NCI-H226 (cell line): ENCODE data around the gene EXOC6B.
"Not testable (repeated sequence)": the region's sequence is repeated elsewhere in the genome, so short reads cannot be mapped to it uniquely, and the experiment has no call there.

Experiments used
- DNase-seq: peaks from one replicate; pipeline ENCODE4 v3.0.0-alpha.2; 2015

EXOC6B gene

DNA sequence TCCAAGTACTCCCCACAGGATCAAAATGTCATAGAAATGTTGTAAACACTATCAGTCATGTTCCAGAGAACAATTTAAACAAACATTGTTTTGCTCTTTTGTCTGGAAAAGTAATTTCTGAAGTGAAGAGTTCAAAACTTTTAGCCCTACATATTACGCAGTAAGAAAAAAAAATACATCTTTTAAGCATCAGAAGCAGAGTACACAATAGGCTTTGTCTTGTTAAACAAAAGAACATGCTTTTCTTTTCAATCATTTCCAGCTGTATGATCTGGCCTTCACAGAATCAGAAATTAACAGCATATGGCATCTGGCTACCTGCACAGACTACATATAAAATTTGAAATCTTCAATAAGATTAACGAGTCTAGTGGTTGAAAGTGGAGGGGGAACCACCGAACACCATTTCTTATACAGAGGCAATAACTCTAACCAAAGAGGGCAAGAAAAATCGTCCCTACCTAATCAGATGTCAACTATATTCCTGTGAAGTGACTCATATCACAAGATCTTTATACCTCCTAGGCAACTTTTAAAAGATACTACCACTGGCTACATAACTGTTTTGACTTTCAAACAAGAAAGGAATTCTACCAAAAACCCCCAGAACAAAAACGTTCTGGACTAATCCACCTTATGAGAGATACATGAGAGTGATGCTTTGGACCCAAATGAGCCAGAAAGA, 149.3 kb downstream of the EXOC6B start:
- DNase-seq, result no peak

DNA sequence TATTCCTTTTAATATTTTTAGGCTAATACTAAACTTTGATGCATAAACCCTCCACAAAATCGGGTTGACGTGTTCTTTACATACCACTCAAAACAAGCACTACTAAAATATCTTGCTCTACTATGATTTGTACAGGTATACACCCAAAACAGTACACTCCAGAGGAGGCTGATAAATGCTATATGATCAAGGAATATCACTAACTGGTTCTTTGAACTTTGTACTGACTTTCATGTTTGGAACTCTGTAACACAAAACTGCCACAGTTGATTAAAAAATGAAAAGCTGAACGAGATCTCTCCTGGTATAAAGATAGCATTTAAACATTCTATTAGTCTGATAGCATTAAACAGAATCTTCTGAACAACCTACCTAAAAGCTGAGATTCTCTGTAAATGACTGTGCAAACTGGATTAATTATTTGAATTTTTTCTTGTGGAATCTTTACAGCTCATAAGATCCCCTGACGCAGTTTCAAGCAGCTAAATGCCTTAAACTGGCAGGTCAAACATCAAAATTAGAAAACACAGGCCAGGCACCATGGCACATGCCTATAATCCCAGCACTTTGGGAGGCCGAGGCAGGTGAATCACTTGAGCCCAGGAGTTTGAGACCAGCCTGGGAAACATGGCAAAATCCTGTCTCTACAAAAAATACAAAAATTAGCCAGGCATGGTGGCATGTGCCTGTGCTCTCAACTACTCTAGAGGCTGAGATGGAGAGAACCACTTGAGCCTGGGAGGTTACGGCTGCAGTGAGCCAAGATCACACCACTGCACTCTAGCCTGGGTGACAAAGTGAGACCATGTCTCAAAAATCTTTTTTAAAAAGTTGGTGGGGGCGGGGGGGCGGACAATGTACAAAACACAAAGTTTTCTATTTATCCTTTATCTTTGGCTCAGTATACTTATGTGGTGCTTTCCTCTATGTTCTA, 150.6 kb downstream of the EXOC6B start:
- no peak for DNase-seq

DNA sequence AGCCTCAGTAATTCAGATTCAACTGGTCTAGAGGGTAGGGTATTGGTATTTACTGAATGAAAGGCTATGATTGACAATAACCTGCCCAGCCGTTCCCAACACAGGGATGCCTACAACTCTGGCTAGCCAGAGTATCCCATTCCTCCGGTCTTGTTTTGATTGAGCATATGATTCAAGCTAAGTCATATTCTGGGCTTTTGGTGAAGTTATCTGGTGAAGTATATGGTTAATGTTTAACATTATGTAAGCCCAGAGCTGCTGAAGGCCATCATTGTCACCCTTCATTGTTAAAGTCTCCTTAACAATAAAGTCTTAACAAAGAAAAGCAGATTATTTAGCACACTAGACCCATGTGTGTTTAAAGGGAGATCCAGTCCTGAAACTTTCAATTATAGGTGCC, 152.6 kb downstream of the EXOC6B start:
- DNase-seq, result no peak

DNA sequence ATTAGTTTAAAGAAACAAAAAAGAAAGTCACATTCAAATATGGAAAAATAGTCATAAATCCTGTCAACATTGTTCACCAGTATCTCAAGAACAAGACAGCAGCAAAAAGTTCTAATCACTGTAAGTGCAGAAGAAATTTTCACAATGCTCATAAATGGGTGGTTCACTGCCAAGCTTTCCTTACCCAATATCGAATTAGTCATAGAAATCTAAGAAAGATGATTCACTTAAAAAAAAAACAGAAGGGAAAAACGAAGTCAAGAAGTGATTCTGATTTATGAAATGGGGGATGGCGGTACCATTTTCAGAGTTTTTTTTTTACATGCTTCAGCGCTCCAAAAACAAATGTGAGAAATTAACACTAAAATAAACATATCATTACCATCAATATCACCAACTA, 156.7 kb downstream of the EXOC6B start:
- DNase-seq, result peak; percentile 71

DNA sequence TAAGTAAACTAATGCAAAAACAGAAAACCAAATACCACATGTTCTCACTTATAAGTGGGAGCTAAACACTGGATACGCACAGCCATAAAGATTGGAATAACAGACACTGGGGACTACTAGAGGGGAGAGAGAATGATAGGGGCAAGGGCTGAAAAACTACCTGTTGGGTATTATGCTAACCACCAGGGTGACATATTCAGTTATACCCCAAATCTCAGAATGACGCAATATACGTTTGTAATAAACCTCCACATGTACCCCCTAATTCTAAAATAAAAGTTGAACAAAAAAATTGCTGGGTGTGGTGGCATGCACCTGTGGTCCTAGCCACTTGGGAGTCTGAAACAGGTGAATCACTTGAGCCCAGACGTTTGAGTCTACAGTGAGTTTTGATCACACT, 157.2 kb downstream of the EXOC6B start:
- DNase-seq, result no peak

DNA sequence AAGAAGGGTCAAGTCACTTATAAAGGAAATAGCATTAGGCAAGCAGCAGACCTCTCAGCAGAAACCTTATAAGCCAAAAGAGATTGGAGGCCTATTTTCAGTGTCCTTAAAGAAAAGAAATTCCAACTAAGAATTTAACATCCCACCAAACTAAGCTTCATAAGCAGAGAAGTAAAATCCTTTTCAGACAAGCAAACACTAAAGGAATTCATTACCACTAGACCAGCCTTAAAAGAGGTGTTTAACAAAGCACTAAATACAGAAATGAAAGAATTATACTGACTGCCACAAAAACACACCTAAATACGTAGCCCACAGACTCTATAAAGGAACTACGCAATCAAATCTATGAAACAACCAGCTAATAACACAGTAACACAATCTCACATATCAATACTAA, 160.4 kb downstream of the EXOC6B start:
- no peak for DNase-seq

DNA sequence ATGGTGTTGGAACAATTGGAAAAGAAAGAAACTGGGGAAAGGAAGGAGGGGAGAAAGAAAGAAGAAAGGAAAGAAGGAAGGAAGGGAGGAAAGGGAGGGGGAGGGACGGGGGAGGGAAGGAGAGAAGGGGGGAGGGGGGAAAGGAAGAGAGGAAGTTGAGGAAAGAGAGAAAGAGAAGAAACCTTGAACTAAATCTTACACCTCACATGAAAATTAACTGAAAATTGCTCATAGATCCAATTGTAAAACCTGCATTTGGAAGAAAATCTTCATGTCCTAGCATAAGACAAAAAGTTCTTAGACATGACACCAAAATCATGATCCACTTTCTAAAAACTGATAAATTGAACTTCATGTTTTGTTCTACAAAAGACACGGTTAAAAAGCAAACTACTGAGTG, 163.8 kb downstream of the EXOC6B start:
- no peak for DNase-seq

DNA sequence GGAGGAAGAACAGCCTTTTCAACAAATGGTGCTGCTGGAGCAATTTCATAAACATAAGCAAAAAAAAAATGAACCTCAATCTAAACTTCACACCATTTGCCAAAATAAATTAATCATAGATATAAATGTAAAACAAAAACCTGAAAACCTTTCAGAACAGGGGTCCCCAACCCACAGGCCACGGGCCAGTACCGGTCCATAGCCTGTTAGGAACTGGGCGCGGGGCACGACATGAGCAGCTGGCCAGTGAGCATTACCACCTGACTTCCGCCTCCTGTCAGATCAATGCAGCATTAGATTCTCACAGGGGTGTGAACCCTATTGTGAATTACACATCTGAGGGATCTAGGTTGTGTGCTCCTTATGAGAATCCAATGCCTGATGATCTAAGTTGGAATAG, 176.0 kb downstream of the EXOC6B start:
- no peak for DNase-seq

DNA sequence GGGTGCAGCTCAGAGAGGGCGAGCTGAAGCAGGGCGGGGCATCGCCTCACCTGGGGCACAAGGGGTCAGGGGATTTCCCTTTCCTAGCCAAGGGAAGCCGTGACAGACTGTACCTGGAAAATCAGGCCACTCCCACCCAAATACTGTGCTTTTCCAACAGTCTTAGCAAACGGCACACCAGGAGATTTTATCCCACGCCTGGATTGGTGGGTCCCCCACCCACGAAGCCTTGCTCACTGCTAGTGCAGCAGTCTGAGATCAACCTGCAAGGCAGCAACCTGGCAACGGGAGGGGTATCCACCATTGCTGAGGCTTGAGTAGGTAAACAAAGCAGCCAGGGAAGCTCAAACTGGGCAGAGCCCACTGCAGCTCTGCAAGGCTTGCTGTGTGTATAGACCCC, 184.6 kb downstream of the EXOC6B start:
- not testable (repeated sequence) for DNase-seq

DNA sequence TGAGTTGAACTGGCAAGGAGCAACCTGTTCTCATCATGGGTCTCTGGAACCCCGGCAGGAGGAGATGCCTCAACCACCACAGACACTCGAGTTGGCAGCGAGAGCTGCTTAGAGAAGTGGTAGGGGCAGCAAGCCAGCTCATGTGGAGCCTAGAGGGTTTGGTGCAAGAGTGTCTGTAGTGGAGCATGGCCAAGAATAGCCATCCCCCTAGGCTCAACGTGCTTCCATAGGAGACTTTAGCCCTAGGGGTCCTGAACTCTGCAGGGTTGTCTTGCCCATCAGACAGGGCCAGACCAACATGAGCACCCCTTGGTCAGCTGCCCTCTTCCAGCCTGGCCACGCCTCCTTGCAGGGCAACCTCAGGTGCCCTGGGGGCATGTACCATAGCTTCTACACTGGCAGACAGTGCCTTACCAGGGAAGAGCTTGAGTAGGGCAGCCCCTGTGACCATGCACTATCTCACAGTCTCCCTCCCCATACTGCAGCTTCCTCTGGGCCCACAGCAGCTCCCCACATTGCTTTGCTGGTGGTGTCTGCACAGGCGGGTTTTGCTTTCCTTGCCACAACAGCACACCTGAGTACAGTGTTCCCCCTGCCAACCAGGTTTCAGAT, 187.1 kb downstream of the EXOC6B start:
- DNase-seq, result no peak

DNA sequence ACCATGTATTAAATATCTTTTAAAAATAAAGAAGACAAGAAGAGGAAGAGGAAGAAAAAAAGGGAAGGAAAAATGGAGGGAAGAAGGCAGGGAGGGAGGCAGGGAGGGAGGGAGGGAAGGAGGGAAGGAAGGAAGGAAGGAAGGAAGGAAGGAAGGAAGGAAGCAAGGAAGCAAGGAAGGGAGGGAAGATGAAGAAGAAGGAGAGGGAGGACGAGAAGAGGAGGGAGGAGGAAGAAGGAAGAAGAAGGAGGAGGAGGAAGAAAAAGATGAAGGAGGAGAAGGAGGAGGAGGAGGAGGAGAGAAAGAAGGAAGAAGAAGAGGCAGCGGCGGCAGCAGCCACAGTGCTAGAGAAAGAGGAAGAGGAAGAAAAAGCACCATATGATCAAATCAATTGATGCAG, 189.6 kb downstream of the EXOC6B start:
- no peak for DNase-seq

DNA sequence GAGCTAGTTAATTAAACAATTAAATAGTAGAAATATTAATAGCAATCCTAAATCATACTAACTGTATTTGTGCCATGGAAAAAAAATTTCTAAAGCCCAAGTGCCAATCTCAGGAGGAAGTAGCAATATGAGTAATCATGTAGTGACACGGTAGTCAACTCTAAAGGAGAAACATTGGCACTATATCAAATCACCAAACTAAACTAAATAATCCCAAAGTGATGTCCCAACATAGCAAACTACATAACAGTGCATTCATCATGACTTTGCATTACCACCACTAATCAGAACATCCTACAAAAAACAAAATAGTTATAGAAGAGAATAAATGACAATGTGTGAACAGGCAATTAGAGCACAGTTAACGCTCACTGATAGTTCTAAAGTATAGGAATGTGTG, 195.1 kb downstream of the EXOC6B start:
- DNase-seq, result no peak

DNA sequence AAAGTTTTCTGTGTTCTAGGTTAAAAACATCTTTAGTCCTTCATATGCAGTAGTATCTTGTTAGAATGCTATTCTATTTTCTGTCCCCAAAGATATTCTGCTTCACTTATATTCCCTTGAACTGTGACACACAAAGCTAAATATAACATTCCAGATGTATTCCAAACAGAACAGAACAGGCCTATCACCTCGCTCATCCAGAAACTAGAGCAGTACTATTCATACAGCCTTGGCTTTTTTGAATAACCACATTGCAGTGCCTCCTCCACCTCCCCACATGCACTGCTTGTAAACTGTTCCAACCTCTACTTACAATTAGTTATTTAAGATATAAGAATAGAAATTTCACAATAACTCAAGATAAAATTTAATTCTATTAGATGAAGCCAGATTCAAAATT, 196.8 kb downstream of the EXOC6B start:
- no peak for DNase-seq

DNA sequence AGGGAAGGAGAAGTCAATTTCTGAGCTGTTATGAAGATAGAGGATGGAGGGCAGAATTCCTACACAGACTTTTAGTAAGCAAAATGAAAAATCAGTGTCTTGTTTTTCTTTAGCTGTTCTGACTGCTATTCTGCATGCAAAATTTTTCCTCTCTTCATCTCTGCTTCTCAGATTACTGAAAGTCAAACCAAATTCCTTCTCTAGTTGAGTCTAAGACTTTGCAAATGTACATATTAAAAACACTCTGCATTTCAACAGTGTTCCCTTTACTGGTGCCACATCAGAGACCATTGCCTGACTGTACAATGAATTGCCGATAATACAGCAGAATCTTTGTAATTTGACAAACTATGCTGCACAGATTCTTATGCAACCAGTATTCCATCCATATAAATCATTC, 198.8 kb downstream of the EXOC6B start:
- no peak for DNase-seq

DNA sequence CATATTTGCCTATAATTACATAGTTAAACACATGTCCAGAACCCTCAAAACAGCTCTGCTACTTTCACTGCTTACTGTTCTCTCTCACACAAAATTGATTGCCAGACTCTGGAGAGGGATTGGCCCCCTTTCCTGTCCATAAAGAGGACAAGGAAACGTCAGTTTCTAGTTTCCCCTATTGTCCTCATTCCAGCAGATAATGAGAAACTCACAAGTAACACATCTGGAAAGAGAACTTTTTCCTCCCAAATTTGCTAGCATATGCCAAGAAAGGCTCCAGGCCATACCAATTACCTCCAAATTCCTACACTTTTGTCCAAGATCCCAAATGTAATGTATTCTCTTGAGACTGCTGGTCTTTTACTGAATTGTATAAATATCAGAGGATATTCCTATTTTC, 200.5 kb downstream of the EXOC6B start:
- DNase-seq, result no peak

DNA sequence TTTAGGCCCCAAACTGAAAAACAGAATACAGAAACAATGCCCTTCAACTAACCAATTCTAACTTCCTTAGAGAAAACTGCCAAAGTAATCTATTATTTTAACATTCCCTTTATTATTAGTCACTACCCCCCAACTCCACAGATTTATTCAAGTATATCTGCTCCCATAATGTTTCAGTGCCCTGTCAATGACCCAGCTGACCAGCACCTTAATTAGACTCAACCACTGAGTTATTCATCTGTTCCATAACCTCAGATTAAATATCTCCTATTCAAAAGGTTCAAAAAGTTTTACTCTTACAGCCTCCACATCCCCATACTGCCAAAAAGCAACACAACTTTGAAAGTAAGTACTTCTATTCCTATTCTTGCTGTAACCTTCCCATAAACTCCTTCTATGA, 202.4 kb downstream of the EXOC6B start:
- no peak for DNase-seq

DNA sequence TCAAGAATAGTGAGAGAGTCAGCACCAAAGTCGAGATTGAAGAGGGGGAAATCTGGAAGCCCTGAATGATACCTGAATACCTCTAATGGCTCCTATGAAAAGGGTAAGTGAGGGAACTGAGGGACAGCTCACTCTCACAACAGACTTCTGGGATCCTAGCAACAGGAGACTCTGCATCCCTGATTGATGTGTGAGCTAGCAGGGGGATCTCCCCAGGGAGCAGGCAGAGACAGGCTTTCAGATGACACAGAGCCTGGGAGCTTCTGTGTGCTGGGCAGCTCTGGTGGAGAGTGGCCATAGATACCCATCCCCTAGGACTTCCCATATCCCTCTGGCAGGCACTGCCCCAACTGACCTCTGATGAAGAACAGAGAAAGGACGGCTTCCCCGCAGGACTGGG, 206.2 kb downstream of the EXOC6B start:
- DNase-seq, result peak; percentile 41

DNA sequence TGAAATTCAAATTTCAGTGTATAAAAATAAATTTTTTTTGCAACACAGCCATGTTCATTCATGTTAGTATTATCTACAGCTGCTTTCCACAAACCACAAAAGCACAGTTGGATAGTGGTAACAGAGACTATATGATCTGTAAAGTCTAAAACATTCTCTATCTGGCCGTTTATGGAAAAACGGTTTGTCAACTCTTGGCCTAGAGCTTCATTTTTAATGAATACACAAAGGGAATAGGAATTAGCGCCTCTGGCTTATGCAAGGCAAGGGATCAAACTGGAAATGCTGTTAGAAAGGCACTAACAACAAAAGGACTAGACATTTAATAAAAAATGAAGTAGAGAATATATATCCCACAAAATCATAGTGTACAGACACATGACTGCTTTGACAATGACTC, 211.9 kb downstream of the EXOC6B start:
- no peak for DNase-seq

DNA sequence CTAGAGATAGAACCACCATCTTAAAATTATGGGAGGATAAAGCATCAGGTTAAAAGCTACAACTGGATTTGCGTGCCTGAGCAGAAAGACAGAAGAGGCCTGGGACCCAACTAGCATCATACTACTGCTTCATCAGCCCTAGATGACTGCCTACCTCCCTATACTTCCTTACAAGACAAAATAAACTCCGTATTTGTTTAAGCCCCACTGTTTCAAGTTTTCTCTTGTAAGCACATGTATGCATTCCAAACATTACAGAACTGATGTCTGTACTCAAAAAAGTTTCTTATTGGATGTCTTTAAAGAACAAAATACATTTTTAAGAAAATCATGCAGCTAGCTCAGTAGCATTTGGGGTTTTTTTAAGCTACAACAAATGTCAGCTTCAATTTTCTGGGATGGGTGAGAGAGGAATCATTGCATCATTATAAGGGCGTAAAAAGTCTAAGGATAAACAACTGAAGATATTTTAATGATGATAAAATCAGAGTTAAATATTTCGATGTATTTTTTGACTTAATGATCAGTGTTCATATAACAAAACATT, 213.1 kb downstream of the EXOC6B start:
- DNase-seq, result no peak

DNA sequence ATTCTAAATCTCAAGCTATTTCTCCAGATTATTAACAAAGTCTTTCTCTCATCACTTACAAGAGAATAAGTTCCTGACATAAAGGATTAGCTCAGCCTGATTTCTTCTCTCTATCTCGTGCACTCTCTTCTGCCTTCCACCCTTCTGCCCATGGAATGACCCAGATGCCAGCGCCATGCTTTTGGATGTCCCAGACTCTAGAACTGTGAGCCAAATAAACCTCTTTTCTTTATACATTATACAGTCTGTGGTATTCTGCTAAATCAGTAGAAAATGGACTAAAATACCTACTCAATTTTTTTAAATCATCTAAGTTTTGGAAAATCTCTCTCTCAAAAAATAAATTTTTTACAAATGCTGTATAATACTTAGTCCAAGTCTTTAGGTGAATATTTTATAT, 218.6 kb downstream of the EXOC6B start:
- no peak for DNase-seq

DNA sequence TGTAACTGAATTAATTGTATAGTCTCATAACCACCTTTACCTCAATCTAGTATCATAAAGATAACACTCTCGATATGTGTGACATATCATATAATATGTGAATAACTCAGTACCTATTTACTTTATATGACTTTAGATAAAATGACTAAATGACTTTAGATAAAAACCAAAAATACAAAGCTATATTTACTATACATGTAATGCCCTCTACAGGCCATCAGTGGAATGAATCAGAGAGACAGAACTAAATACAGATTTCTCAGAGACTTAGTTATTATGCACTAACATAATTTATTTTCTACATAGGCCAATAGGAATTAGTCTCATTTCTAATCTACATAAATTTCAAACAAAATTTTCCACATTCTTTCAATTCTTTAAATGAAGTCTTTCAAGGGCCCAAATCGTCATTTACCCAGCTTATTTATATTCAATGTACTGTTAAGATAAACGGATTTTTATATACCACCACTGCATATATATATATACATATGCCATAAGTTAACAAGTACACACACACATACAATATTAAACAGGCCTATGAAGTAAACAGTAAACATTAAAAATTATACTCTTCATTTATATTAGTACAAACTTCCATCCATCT, 219.9 kb downstream of the EXOC6B start:
- no peak for DNase-seq

DNA sequence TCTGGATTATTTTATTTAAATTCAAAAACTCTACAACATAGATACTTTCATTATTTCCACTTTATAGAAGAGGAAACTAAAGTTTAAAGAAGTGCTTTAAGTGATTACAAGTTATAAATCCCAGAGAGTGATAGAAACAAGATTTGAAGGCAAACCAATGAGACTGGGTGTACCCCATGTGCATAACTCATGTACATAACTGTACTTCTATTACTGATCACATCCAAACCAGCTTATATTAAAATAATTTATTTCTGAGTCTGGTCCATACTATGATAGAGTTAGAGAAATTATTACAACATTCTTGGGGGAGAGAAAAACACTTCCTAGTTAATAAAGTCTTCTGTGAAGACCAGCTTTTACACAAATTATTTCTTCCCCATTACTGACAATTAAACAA, 221.4 kb downstream of the EXOC6B start:
- no peak for DNase-seq

DNA sequence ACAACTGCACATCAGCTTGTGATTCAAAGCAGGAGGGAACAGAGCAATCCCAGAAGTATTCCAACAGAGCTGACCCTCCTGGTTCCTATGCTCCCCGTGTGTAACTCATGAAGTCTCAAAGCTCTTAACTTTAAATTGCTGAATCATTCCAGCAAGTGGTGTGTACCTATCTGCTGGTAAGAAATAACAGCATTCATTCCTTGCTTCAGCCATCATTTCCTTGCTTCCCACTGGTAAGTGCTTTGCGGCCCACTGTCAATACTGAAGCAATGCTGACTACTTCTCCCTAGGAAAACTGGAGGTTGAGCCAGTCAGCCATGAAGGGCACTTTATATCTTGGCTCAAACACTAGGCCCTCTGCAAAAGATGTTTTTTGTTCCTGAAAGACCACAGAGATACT, 222.4 kb downstream of the EXOC6B start:
- peak; percentile 9 for DNase-seq
